B cell (primary cell): ENCODE data around the gene EPB41L5.
"Not testable (repeated sequence)": the region's sequence is repeated elsewhere in the genome, so short reads cannot be mapped to it uniquely, and the experiment has no call there.

ENCODE experiments used
- EZH2 ChIP-seq: IDR thresholded peaks from 2 replicates; pipeline ENCODE4 v1.6.1; 2012; ENCODE audit warnings: borderline replicate concordance, low read depth, mild to moderate bottlenecking, moderate library complexity, low read length; ENCODE audit not compliant: insufficient read depth, poor library complexity, severe bottlenecking
- TF ChIP-seq, protein P1 (sequence below): fragments of 200-600 bp; IDR thresholded peaks from one replicate; pipeline ENCODE4 v1.8.0; 2022; ENCODE audit warnings: antibody characterized with exemption, mild to moderate bottlenecking

DNA sequence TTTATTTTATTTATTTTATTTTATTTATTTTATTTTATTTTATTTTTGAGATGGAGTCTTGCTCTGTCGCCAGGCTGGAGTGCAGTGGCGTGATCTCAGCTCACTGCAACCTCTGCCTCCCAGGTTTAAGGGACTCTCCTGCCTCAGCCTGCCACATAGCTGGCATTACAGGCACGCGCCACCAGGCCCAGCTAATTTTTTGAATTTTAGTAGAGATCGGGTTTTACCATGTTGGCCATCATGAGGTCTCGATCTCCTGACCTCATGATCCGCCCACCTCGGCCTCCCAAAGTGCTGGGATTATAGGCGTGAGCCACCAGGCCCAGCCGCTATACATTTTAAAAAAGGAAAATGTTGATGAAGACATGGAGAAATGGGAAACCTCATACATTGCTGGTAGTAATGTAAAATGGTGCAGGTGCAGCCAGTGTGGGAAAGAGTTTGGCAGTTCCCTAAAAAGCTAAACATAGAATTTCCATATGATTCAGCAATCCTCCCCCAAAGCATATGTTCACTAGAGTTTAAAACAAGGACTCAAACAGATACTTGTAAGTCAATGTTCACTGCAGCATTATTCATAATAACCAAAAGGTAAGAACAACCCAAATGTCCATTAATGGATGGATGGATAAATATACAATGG lies 187.1 kb downstream of the EPB41L5 start:
- TF ChIP-seq, protein P1, sequence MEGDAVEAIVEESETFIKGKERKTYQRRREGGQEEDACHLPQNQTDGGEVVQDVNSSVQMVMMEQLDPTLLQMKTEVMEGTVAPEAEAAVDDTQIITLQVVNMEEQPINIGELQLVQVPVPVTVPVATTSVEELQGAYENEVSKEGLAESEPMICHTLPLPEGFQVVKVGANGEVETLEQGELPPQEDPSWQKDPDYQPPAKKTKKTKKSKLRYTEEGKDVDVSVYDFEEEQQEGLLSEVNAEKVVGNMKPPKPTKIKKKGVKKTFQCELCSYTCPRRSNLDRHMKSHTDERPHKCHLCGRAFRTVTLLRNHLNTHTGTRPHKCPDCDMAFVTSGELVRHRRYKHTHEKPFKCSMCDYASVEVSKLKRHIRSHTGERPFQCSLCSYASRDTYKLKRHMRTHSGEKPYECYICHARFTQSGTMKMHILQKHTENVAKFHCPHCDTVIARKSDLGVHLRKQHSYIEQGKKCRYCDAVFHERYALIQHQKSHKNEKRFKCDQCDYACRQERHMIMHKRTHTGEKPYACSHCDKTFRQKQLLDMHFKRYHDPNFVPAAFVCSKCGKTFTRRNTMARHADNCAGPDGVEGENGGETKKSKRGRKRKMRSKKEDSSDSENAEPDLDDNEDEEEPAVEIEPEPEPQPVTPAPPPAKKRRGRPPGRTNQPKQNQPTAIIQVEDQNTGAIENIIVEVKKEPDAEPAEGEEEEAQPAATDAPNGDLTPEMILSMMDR = not testable (repeated sequence)
- TF ChIP-seq EZH2 = not testable (repeated sequence)
